Lung (tissue), 16 donors: ENCODE results near the gene GNG10. TPM values are rescaled to one million over a fixed set of nuclear protein-coding genes. Genes with fewer than 3 reads are reported as not detected.
"Not testable (repeated sequence)": the region's sequence is repeated elsewhere in the genome, so short reads cannot be mapped to it uniquely, and the experiment has no call there.

Source experiments
- ATAC-seq: fragments of 200-7000 bp; cut with Tn5 transposase; one replicate; pipeline ENCODE4 v1.9.1; 2020; ENCODE audit warnings: moderate number of reproducible peaks; ENCODE audit not compliant: insufficient read depth, low FRiP score
- DNase-seq, 3 donors: peaks; one replicate each; pipeline ENCODE4 v3.0.0-alpha.2; 2013 to 2017
- H3K27ac ChIP-seq, 2 donors: one replicate each; pipeline ENCODE4 v1.5.1; 2013; ENCODE audit warnings: mild to moderate bottlenecking in 2 of 2, moderate library complexity in 2 of 2, control low read depth in 1 of 2, inconsistent platforms in 1 of 2, low read depth in 1 of 2, low read length in 1 of 2
- H3K27me3 ChIP-seq, 3 donors: one replicate each; pipeline ENCODE4 v1.5.1; 2013; ENCODE audit warnings: low read length in 2 of 3; ENCODE audit not compliant: control insufficient read depth in 3 of 3, insufficient read depth in 3 of 3
- H3K36me3 ChIP-seq, 4 donors: one replicate each; pipeline ENCODE4 v1.5.1; 2013; ENCODE audit warnings: low read length in 4 of 4, mild to moderate bottlenecking in 1 of 4, moderate library complexity in 1 of 4; ENCODE audit not compliant: control insufficient read depth in 4 of 4, insufficient read depth in 4 of 4
- H3K4me1 ChIP-seq, 5 donors: one replicate each; pipeline ENCODE4 v1.5.1; 2013; ENCODE audit warnings: low read length in 5 of 5, mild to moderate bottlenecking in 2 of 5, moderate library complexity in 1 of 5; ENCODE audit not compliant: control insufficient read depth in 5 of 5, insufficient read depth in 5 of 5
- H3K4me3 ChIP-seq: one replicate; pipeline ENCODE4 v1.5.1; 2013; ENCODE audit warnings: mild to moderate bottlenecking, control low read depth, moderate library complexity
- H3K9ac ChIP-seq, 2 donors: one replicate each; pipeline ENCODE4 v1.5.1; 2013; ENCODE audit warnings: low read length in 2 of 2, control low read depth in 1 of 2; ENCODE audit not compliant: insufficient read depth in 1 of 2
- H3K9me3 ChIP-seq, 4 donors: one replicate each; pipeline ENCODE4 v1.5.1; 2013; ENCODE audit warnings: low read length in 3 of 4, mild to moderate bottlenecking in 1 of 4, moderate library complexity in 1 of 4; ENCODE audit not compliant: control insufficient read depth in 4 of 4, insufficient read depth in 3 of 4
- CTCF ChIP-seq: IDR thresholded peaks from 2 replicates; pipeline ENCODE4 v1.5.1; 2012; ENCODE audit warnings: mild to moderate bottlenecking; ENCODE audit errors: control extremely low read depth, extremely low read depth
- WGBS, 2 donors: extraction: QIAGEN DNeasy Blood & Tissue Kit; methylation state at CpG; one replicate each; pipeline ENCODE4 v1.1.7; 2013; 5-methylcytosine and 5-hydroxymethylcytosine counted together
- long read RNA-seq, 5 donors: transcript quantifications; one replicate each; lab custom pipeline, GENCODE V29; 2026
- polyA plus RNA-seq, 2 donors: library from polyadenylated mRNA; stranded (reverse); fragments of 200-250 nt; gene quantifications; one replicate each; pipeline ENCODE4 v1.2.1, GENCODE V29; 2013
- total RNA-seq, 2 donors: library from RNA; depleted of rRNA in 1 of 2; stranded (reverse); fragments of >200 nt in 1 of 2; gene quantifications; one replicate each; pipeline ENCODE4 v1.2.1, GENCODE V29; 2014 to 2021
- donor health status: control.
- donor health status: control.
- donor health status: Bipolar disorder and iron deficiency.
- donor health status: healthy.
- donor health status: DM: yes; HTN: yes; CAD: no.

The GNG10 gene
- total RNA-seq (10 to 100 TPM; 40.4 to 51.1 TPM), polyA plus RNA-seq (10 to 100 TPM; 40.8 to 98.5 TPM)
- long read RNA-seq, donor 1, transcript GNG10-201 (3 exons, 1,491 nt) = major isoform, 36 of 36 reads
- long read RNA-seq, donor 1, partial matches to known transcripts = 0 of 36 reads
- long read RNA-seq, donor 1, other reads (novel, unspliced or antisense) = 0 of 36 reads
- long read RNA-seq, donor 2, transcript GNG10-201 (3 exons, 1,491 nt) = major isoform, 18 of 18 reads
- long read RNA-seq, donor 2, partial matches to known transcripts = 0 of 18 reads
- long read RNA-seq, donor 2, other reads (novel, unspliced or antisense) = 0 of 18 reads
- long read RNA-seq, donor 3, transcript GNG10-201 (3 exons, 1,491 nt) = major isoform, 20 of 20 reads
- long read RNA-seq, donor 3, partial matches to known transcripts = 0 of 20 reads
- long read RNA-seq, donor 3, other reads (novel, unspliced or antisense) = 0 of 20 reads
- long read RNA-seq, donor 4, transcript GNG10-201 (3 exons, 1,491 nt) = major isoform, 15 of 15 reads
- long read RNA-seq, donor 4, partial matches to known transcripts = 0 of 15 reads
- long read RNA-seq, donor 4, other reads (novel, unspliced or antisense) = 0 of 15 reads
- long read RNA-seq, donor 5, transcript GNG10-201 (3 exons, 1,491 nt) = major isoform, 51 of 51 reads
- long read RNA-seq, donor 5, partial matches to known transcripts = 0 of 51 reads
- long read RNA-seq, donor 5, other reads (novel, unspliced or antisense) = 0 of 51 reads

- no peak for TF ChIP-seq CTCF
- peak within 1 kb of the TSS; percentile 79 to 91 for H3K27ac ChIP-seq
- DNase-seq (peak; percentile 62 to 74 (median 69)), ATAC-seq (peak; percentile 91)
- peak within 1 kb of the TSS; percentile 30 to 64 for H3K9ac ChIP-seq
- H3K4me3 ChIP-seq = peak within 1 kb of the TSS; percentile 63
- no peaks in the 10 kb centered on the region for H3K27me3 ChIP-seq
- H3K9me3 ChIP-seq = no peaks in the 10 kb centered on the region
- H3K4me1 ChIP-seq = peaks cover 0 to 19% (median 6%) of the 10 kb centered on the region in 5 donors
- WGBS, 2 donors = 0 to 1% methylated on average over 50 to 61 of the region's 61 CpGs
- peaks cover 0 to 9% (median under 1%) of the 10 kb centered on the region in 4 donors for H3K36me3 ChIP-seq
Measured at GRCh38 chr9:111661150-111661801, at the start of gene GNG10. Gene GNG10, plus strand, starts transcription at chr9:111661605. Its CDS starts 30 bp downstream, at chr9:111661635.

GRCh38 chr9:111613436-111614040 lies 47.9 kb upstream of the GNG10 start:
- DNase-seq (no peak), ATAC-seq (no peak)
- no peak for TF ChIP-seq CTCF
- Histone ChIP-seq H3K36me3 (no peaks in the 10 kb centered on the region), H3K4me1 (no peaks in the 10 kb centered on the region), H3K9me3 (no peaks in the 10 kb centered on the region), H3K27me3 (no peaks in the 10 kb centered on the region), H3K9ac (no peak overlapping the region), H3K27ac (no peak overlapping the region), H3K4me3 (no peak overlapping the region)
- 45 to 65% methylated on average over 4 of the region's 4 CpGs for WGBS, 2 donors

- Histone ChIP-seq H3K4me3 (no peak overlapping the region), H3K36me3 (no peaks in the 10 kb centered on the region), H3K27ac (no peak overlapping the region), H3K9me3 (no peaks in the 10 kb centered on the region), H3K4me1 (no peaks in the 10 kb centered on the region), H3K9ac (no peak overlapping the region), H3K27me3 (no peaks in the 10 kb centered on the region)
- DNase-seq (no peak), ATAC-seq (no peak)
- TF ChIP-seq CTCF = no peak
- 64 to 69% methylated on average over 3 of the region's 3 CpGs for WGBS, 2 donors
Measured at GRCh38 chr9:111615928-111616327, 45.5 kb upstream of the GNG10 start.

GRCh38 chr9:111617349-111617748 lies 44.1 kb upstream of the GNG10 start:
- not testable (repeated sequence) for H3K36me3 ChIP-seq, H3K9ac ChIP-seq, ATAC-seq, H3K9me3 ChIP-seq, H3K27ac ChIP-seq, H3K4me3 ChIP-seq, H3K27me3 ChIP-seq, DNase-seq, H3K4me1 ChIP-seq
- 96 to 97% methylated on average over 22 to 29 of the region's 29 CpGs for WGBS, 2 donors
